DMS 273 (cell line): ENCODE measurements around the gene SIRPB1.
"Not testable (repeated sequence)": the region's sequence is repeated elsewhere in the genome, so short reads cannot be mapped to it uniquely, and the experiment has no call there.

Experiments used
- DNase-seq: peaks from one replicate; lab custom pipeline; 2025; ENCODE audit not compliant: unreplicated experiment; lab: John Stamatoyannopoulos, UW

SIRPB1 gene

DNA sequence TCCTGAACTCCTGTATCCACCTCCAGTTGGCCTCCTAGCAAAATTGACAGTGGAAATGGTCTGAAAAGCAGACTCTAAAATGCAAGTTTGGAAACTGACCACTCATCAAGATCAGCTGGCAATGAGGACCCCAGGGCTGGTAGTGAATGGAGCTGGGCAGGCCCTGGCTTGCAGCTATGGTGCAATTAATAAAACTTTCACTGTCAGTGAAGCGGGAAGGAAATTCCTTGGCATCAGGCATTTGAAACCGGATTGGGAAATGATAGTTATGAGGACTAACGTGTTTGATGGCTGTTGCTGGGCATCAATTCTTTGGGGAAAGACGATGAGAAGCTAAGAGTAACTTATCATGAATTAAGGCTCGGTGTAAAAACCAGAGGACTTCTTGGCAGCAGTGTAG lies 19.1 kb downstream of the SIRPB1 start:
- no peak for DNase-seq

DNA sequence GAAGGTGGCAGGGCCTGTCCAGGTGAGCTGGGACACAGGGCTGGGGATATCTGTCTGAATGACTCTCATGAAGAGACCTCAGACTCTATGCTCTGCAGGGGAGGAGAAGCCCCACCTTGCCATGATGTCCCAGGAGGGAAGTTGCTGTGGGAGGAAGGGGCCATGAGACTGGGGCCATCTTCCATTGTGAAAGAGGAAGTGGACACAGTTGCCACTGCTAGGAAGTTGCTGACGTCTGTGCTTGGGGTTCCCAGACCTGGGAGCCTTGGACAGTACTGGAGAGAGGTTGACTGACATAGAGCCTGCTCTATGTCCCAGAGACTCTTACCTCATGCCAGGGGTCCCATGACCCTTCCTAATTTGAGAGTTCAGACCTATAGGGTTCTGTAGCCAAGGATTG lies 24.5 kb downstream of the SIRPB1 start:
- DNase-seq, result no peak

DNA sequence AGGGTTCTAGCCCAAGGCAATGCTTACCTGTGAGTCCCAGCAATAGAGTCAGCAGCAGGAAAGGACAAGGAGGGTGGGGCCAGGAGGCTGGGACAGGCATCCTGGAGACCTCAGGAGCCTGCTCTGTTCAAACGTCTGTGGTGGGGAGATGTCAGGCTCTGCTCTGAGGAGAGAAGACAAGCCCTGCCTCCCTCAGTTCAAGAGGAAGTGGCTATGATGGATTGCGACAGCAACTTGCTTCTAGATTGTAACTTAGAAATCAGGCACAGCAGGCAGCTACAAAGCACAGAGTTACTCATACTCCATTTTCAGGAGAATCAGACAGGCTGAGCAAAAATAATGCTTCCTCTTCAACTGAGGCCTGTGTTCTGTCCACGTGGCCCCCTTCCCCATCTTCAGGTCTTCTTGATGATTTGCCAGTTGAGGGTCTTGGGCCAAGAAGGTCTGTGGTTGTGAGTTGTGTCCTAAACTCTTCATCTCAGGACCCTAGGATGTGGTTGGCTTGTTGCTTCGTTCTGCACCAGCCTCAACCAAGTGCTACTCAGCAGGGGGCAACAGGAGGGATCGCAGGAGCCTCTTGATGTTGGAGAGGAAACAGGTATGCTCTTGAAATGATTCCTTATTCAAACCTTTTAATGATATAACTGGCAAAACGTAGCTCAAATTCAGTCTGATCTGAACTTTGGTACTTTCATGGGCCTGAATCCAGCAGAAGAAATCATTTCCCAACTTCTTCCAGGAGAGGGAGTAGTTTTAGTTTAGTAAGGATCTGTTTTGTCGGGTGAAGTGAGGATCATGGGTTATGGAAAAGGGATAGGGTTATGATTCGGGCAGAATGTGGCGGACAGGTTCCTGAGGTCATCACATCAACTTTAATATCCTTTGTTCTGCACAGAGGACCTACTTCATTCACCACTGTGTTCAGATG lies 31.0 kb downstream of the SIRPB1 start:
- DNase-seq, result peak; percentile 23

DNA sequence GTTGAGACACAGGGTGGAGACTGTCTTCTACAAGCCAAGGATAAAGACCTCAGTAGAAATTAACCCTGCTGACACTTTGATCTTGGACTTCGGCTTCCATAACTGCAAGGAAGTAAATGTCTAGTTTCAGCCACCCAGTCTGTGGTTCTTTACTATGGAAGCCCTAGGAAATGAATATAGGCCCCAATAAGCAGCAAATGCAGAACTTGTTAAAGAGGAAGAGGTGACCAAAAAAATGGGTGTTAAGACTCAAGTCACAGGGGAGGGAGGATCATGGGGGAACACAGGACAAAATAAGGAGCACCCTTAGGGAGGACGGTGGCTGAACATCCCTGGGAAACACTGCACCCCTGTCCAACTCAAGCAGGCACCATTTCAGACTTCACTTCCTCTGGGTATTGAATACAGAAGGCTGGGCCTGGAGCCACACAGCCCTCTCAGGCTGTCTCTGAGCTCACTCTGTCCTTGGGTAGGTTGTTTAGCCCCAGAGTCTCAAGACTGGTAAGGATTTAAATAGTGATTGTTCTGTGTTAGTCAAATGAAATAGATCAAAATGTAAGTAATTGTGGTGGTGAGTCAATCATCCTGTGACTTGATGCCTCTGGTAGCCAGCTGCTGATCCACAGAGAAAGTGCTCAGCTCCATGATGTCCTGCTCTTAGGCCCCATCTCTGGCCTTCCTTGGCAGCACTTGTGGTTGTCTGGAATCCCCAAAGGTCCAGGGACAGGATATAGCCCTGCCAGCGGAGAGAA lies 31.9 kb downstream of the SIRPB1 start:
- no peak for DNase-seq

DNA sequence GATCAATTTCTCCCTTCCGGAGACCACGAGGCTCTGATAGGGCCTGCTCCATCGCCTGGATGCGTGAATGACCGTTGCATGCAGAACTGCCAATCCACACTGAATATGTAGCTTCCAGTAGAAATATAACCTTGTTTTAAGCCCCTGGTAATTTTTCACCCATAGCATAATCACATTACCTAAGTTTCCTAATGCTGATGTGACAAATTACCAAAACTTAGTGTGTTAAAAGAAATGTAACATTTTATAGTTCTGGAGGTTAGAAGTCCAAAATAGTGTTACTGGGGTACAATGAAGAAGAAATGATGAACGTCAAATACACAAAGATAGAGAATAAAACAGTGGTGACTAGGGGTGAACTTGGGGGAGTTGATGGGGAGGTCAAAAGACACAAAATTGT lies 40.3 kb downstream of the SIRPB1 start:
- DNase-seq, result no peak

DNA sequence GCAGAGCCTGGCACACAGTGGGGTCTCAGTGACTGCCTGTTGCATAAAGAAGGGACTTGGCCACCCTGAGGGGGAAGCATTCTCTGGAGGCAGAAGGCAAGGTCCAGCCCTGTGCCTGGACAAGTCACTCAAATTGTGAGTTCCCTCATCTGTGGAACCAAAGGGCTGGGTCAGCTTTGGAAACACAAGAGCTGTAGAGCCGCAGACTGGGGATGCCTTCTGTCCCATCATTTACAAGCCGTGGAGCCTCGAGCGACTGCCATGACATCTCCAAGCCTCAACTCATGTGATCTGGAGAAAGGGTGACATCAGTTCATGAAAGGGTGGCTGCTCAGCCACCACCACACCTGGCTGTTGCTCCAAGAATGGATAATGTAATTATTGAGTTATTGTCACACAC lies 41.9 kb downstream of the SIRPB1 start:
- no peak for DNase-seq

DNA sequence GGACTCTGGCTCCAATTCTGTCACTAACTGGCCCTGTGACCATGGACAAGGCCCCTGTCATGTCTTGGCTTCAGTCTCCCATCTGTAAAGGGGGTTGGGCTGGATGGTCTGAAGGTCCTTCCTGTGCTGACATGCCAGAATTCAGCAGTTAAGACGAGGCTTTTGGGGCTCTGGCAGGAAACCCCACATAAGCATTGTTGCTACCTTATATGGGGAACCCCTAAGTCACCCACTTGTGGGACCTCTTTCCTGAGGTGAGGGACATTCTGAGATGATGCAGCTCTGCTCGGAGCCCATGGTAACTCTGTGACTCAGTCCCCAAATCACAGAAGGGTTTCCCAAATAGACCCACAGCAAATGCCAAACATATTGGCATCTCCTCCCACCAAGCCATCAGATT lies 42.5 kb downstream of the SIRPB1 start:
- DNase-seq, result not testable (repeated sequence)

DNA sequence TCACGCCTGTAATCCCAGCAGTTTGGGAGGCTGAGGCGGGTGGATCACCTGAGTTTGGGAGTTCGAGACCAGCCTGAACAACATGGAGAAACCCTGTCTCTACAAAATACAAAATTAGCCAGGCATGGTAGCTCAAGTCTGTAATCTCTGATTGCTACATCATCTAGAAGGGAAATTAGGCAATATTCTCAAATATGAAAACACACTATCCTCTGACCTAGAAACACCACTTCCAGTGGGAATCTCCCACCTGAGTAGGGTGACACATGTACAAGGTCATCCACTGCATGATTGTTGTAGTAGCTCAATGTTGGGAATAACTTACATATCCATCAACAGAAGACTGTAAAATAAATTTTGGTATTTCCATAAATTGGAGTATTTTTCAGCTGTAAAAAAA lies 43.2 kb downstream of the SIRPB1 start:
- DNase-seq, result no peak

DNA sequence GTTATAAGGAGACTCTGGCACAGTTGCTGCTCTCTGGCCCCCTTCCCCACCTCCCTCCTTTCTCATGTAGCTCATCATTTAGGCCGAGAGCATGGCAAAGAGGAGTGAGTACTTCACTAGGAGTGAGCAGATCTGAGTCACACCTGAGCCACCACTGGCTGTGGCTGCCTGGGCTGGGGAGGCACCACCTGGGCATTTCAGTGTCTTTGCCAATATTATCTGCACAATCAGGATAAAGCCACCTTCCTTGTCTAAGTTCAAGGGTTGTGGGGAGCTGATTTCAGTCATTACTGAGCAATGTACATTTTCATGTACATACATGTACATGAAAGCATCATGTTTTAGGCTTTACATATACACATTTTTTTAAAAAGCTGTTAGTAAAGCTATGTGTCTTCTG lies 43.8 kb downstream of the SIRPB1 start:
- not testable (repeated sequence) for DNase-seq

DNA sequence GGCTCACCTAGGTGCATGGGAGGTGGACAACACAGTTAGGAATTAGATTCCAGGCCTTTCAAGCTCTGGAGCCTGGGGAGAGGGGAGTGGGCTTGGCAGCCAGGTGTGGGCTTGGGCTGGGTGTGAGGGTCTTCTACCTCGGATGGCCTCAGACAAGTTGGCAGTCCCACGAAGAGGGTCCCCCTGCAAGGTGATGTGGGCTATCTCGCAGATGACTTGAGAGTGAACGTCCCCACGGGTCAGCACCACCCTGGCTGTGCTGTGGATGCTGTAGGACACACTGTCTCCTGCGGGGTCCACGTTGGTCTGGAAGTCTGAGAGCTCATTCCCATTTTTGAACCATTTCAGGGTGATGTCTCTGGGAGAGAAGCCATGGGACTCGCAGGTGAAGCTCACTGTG lies 48.2 kb downstream of the SIRPB1 start:
- not testable (repeated sequence) for DNase-seq
